Kidney capillary endothelial cell (primary cell): ENCODE data around the gene JUN.
"Not testable (repeated sequence)": the region's sequence is repeated elsewhere in the genome, so short reads cannot be mapped to it uniquely, and the experiment has no call there.

Experiments used
- DNase-seq: peaks from one replicate; pipeline ENCODE4 v3.0.0-alpha.2; 2018; ENCODE audit warnings: low spot score

JUN gene

GRCh38 chr1:58808077-58808476, 24.2 kb upstream of the JUN start:
- no peak for DNase-seq

GRCh38 chr1:58805716-58806571, 22.1 kb upstream of the JUN start:
- no peak for DNase-seq

- DNase-seq = no peak
These were observed 21.2 kb upstream of the JUN start for GRCh38 chr1:58804853-58805565.

GRCh38 chr1:58803858-58804257, 20.0 kb upstream of the JUN start:
- no peak for DNase-seq

- no peak for DNase-seq
These were observed 19.0 kb upstream of the JUN start for GRCh38 chr1:58802640-58803399.

GRCh38 chr1:58801286-58801685, 17.4 kb upstream of the JUN start:
- not testable (repeated sequence) for DNase-seq

- DNase-seq = no peak
These were observed 15.8 kb upstream of the JUN start for GRCh38 chr1:58799650-58800049.

- DNase-seq = no peak
These were observed 15.1 kb upstream of the JUN start for GRCh38 chr1:58798910-58799442.

- DNase-seq = no peak
These were observed 12.6 kb upstream of the JUN start for GRCh38 chr1:58796416-58796815.

- DNase-seq = no peak
These were observed 10.7 kb upstream of the JUN start for GRCh38 chr1:58794585-58794984.

GRCh38 chr1:58792846-58793245, 9.0 kb upstream of the JUN start:
- no peak for DNase-seq

GRCh38 chr1:58791106-58791505, 7.3 kb upstream of the JUN start:
- no peak for DNase-seq

GRCh38 chr1:58789996-58790660, 6.3 kb upstream of the JUN start:
- DNase-seq = no peak

GRCh38 chr1:58789322-58789856, 5.5 kb upstream of the JUN start:
- DNase-seq = no peak

- DNase-seq = no peak
These were observed 4.4 kb upstream of the JUN start for GRCh38 chr1:58788259-58788658.

GRCh38 chr1:58786927-58787245, 3.0 kb upstream of the JUN start:
- DNase-seq = no peak

GRCh38 chr1:58786184-58786926, 2.5 kb upstream of the JUN start:
- DNase-seq = no peak

- no peak for DNase-seq
These were observed 1.7 kb upstream of the JUN start for GRCh38 chr1:58785442-58786058.

GRCh38 chr1:58784758-58785441, 1.1 kb upstream of the JUN start:
- DNase-seq = peak; percentile 92
